ENCODE data around the gene SEMA6C. TPM values are rescaled to one million over a fixed set of nuclear protein-coding genes. Genes with fewer than 3 reads are reported as not detected.

SEMA6C gene
- total RNA-seq, 1 donor from 2014 or later = 14.9 TPM

GRCh38 chr1:151175041-151175741, 28.8 kb upstream of the SEMA6C start:
- Mint-ChIP-seq H3K27ac (no peak overlapping the region), H3K27me3 (ENCODE audit: low read depth) (no peaks in the 10 kb centered on the region), H3K4me3 (no peak overlapping the region), H3K36me3 (peaks cover 28% of the 10 kb centered on the region), H3K9me3 (no peaks in the 10 kb centered on the region), H3K4me1 (no peaks in the 10 kb centered on the region)
- no peak for TF ChIP-seq CTCF (IDR thresholded peaks at IDR 0.05; ENCODE audit: unreplicated experiment)
- DNase-seq (ENCODE audit: low spot score in 2 of 2, unreplicated experiment in 2 of 2) = no peak

GRCh38 chr1:151171190-151171589, 24.8 kb upstream of the SEMA6C start:
- H3K9me3 Mint-ChIP-seq = no peaks in the 10 kb centered on the region
- no peak overlapping the region for H3K27ac Mint-ChIP-seq
- TF ChIP-seq CTCF (IDR thresholded peaks at IDR 0.05; ENCODE audit: unreplicated experiment) = no peak
- H3K4me1 Mint-ChIP-seq = peaks cover 6% of the 10 kb centered on the region
- no peak for DNase-seq (ENCODE audit: low spot score in 2 of 2, unreplicated experiment in 2 of 2)
- no peaks in the 10 kb centered on the region for H3K27me3 Mint-ChIP-seq (ENCODE audit: low read depth)
- H3K36me3 Mint-ChIP-seq = peaks cover 11% of the 10 kb centered on the region
- H3K4me3 Mint-ChIP-seq = no peak overlapping the region

- peaks cover 8% of the 10 kb centered on the region for H3K36me3 Mint-ChIP-seq
- H3K9me3 Mint-ChIP-seq = no peaks in the 10 kb centered on the region
- H3K27ac Mint-ChIP-seq = peak overlapping the region; percentile 98
Measured at GRCh38 chr1:151167116-151167515, 20.7 kb upstream of the SEMA6C start.

GRCh38 chr1:151166505-151166956, 20.1 kb upstream of the SEMA6C start:
- Mint-ChIP-seq H3K36me3 (peaks cover 13% of the 10 kb centered on the region), H3K9me3 (no peaks in the 10 kb centered on the region), H3K4me3 (peak overlapping the region; percentile 98), H3K27me3 (ENCODE audit: low read depth) (peaks cover 2% of the 10 kb centered on the region), H3K4me1 (peaks cover 22% of the 10 kb centered on the region), H3K27ac (peak overlapping the region; percentile 98)
- TF ChIP-seq CTCF (IDR thresholded peaks at IDR 0.05; ENCODE audit: unreplicated experiment) = no peak
- no peak for DNase-seq (ENCODE audit: low spot score in 2 of 2, unreplicated experiment in 2 of 2)

More at GRCh38 chr1:151167116-151167515, 20.7 kb upstream of the SEMA6C start:
- TF ChIP-seq CTCF (IDR thresholded peaks at IDR 0.05; ENCODE audit: unreplicated experiment) = no peak
- H3K4me1 Mint-ChIP-seq = peaks cover 22% of the 10 kb centered on the region
- peak overlapping the region; percentile 98 for H3K4me3 Mint-ChIP-seq
- DNase-seq (ENCODE audit: low spot score in 2 of 2, unreplicated experiment in 2 of 2) = no peak
- peaks cover 2% of the 10 kb centered on the region for H3K27me3 Mint-ChIP-seq (ENCODE audit: low read depth)

GRCh38 chr1:151165738-151166504, 19.5 kb upstream of the SEMA6C start, which contains the start of the genes LYSMD1 and SCNM1:
LYSMD1 (minus strand) TSS chr1:151165902; CDS start chr1:151165258, 644 bp downstream.
SCNM1 (plus strand) TSS chr1:151166144; CDS start chr1:151166153, 9 bp downstream.
- no peak for TF ChIP-seq CTCF (IDR thresholded peaks at IDR 0.05; ENCODE audit: unreplicated experiment)
- Mint-ChIP-seq H3K36me3 (peaks cover 15% of the 10 kb centered on the region), H3K9me3 (no peaks in the 10 kb centered on the region), H3K4me1 (peaks cover 22% of the 10 kb centered on the region), H3K27me3 (ENCODE audit: low read depth) (peaks cover 2% of the 10 kb centered on the region), H3K4me3 (peak within 1 kb of the TSS; percentile 98), H3K27ac (peak within 1 kb of the TSS; percentile 98)
- peak; percentile 80 to 87 for DNase-seq (ENCODE audit: low spot score in 2 of 2, unreplicated experiment in 2 of 2)

Data from mesothelial cell of epicardium (in vitro differentiated cells).